ENCODE results near the gene FXYD1. TPM values are rescaled to one million over a fixed set of nuclear protein-coding genes. Genes with fewer than 3 reads are reported as not detected.

The FXYD1 gene
- polyA plus RNA-seq, 2 of the 4 experiments (the other 2 are of a cell fraction), result not detected

- DNase-seq (ENCODE audit: low read depth in 1 of 2, low spot score in 1 of 2) (no peak), ATAC-seq (no peak), FAIRE-seq (no peak)
- no peak overlapping the region for H3K27ac ChIP-seq
- CTCF ChIA-PET, result interaction anchor here (0.9 to 6.9 kb wide), 11 partner anchors 8 to 127 kb away, joined by 3 to 67 read pairs (median 6); partner anchors contain the start of genes FXYD3 and FXYD7
- POLR2A ChIA-PET, result interaction anchor here (0.5 kb wide), 1 partner anchor 69 kb away, joined by 4 read pairs; no protein-coding TSS in a partner anchor
- TF ChIP-seq RAD21 (conservative IDR thresholded peaks at IDR 0.05 in 1 of 2, IDR thresholded peaks at IDR 0.05 in 1 of 2), result no peak
- TF ChIP-seq KDM1A (IDR thresholded peaks at IDR 0.05; ENCODE audit: low read depth), result no peak
- no peak for TF ChIP-seq ZSCAN20 (CRISPR knock-in tag; IDR thresholded peaks at IDR 0.05)
- TF ChIP-seq, protein P1, sequence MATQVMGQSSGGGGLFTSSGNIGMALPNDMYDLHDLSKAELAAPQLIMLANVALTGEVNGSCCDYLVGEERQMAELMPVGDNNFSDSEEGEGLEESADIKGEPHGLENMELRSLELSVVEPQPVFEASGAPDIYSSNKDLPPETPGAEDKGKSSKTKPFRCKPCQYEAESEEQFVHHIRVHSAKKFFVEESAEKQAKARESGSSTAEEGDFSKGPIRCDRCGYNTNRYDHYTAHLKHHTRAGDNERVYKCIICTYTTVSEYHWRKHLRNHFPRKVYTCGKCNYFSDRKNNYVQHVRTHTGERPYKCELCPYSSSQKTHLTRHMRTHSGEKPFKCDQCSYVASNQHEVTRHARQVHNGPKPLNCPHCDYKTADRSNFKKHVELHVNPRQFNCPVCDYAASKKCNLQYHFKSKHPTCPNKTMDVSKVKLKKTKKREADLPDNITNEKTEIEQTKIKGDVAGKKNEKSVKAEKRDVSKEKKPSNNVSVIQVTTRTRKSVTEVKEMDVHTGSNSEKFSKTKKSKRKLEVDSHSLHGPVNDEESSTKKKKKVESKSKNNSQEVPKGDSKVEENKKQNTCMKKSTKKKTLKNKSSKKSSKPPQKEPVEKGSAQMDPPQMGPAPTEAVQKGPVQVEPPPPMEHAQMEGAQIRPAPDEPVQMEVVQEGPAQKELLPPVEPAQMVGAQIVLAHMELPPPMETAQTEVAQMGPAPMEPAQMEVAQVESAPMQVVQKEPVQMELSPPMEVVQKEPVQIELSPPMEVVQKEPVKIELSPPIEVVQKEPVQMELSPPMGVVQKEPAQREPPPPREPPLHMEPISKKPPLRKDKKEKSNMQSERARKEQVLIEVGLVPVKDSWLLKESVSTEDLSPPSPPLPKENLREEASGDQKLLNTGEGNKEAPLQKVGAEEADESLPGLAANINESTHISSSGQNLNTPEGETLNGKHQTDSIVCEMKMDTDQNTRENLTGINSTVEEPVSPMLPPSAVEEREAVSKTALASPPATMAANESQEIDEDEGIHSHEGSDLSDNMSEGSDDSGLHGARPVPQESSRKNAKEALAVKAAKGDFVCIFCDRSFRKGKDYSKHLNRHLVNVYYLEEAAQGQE (IDR thresholded peaks at IDR 0.05), result no peak
- no peak for TF ChIP-seq MAZ (IDR thresholded peaks at IDR 0.05; ENCODE audit: borderline replicate concordance, low read depth, low read length)
- TF ChIP-seq POLR2AphosphoS2 (conservative IDR thresholded peaks at IDR 0.05; ENCODE audit: low read length), result no peak
- no peak for TF ChIP-seq MAFK (IDR thresholded peaks at IDR 0.05; ENCODE audit: partially characterized antibody)
- TF ChIP-seq ZFP36 (IDR thresholded peaks at IDR 0.05; ENCODE audit: borderline replicate concordance, partially characterized antibody), result no peak
- TF ChIP-seq TP53 (CRISPR knock-in tag; IDR thresholded peaks at IDR 0.05), result no peak
- no peak for TF ChIP-seq CTCF (IDR thresholded peaks at IDR 0.05)
- no peak for TF ChIP-seq RARB (CRISPR knock-in tag; IDR thresholded peaks at IDR 0.05)
- TF ChIP-seq HOXB13 (CRISPR knock-in tag; IDR thresholded peaks at IDR 0.05; ENCODE audit: low read depth), result no peak
- H3K4me3 ChIP-seq, result no peak overlapping the region
- WGBS (ENCODE audit: missing lambda C conversion rate), result 85% methylated on average over 10 of the region's 13 CpGs
- H3K4me2 ChIP-seq, result no peak overlapping the region
- H3K9me3 ChIP-seq, result no peaks in the 10 kb centered on the region
- H3K4me1 ChIP-seq, result no peaks in the 10 kb centered on the region
These were observed 38.7 kb upstream of the FXYD1 start for GRCh38 chr19:35099897-35100275.

DNA sequence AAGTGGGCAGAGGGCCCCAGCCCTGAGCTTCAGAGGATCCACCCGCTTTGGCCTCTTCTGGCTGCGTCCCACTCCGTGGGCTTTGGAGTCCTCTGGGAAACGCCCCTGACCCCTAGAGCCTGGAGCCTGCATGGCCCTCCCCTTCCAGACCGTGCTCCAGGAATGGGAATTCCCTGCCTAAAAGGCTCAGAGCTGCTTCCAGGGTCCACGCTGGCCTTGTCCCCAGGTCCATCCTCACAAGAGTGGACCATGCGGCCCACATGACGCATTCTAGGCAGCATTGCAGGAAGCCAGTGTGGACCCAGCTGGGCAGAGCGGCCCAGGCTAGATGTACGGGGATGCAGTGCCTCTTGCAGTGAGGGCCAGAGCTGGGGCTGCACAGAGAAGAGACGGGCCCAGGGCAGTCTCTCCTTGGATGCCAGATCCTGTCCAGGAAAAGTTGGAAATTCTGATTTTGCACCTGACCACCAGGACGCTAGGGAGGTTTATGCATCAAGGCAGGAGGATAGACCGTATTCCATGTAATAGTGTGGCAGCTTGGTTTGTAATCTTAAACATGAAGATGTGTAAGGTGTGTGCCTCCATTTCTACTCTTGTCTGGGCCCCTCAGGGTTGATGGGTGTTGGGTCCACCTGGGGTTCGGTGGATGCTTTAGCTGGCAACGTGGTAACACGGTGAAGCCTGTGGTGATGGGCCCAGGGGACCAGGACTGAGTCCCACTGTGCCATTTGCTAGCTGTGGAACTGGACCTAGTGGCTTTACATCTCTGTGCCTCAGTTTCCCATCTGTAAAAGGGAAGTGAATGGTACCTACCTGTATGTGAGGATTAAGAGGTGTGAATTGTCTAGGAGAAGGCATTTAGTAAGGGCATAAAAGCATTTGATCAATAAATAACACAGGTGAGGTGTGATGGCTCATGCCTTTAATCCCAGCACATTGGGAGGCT is 37.8 kb upstream of the FXYD1 start:
- ChIA-PET CTCF (interaction anchor here (0.5 to 6.9 kb wide), 15 partner anchors 9 to 872 kb away, joined by 3 to 67 read pairs (median 4); partner anchors contain the start of genes FXYD3, FXYD7 and ZNF792), POLR2A (interaction anchor here (0.5 kb wide), 1 partner anchor 70 kb away, joined by 4 read pairs; no protein-coding TSS in a partner anchor)
- FAIRE-seq, result no peak
- Histone ChIP-seq H3K4me1 (no peaks in the 10 kb centered on the region), H3K27ac (no peak overlapping the region), H3K9me3 (no peaks in the 10 kb centered on the region), H3K4me2 (no peak overlapping the region), H3K4me3 (no peak overlapping the region)
- peak; percentile 21 to 37; a peak in 3 of 6 replicates for ATAC-seq
- 63% methylated on average over 16 of the region's 16 CpGs for WGBS (ENCODE audit: missing lambda C conversion rate)
- DNase-seq (ENCODE audit: low read depth in 1 of 2, low spot score in 1 of 2), result peak in 1 of 2 experiments; percentile 37
- TF ChIP-seq PHF8 (IDR thresholded peaks at IDR 0.05; ENCODE audit: borderline replicate concordance, low read depth) (no peak), SREBF2 (IDR thresholded peaks at IDR 0.05) (no peak), GATA3 (IDR thresholded peaks at IDR 0.05; ENCODE audit: borderline replicate concordance) (no peak), HEYL (CRISPR knock-in tag; IDR thresholded peaks at IDR 0.05) (no peak), EHMT2 (IDR thresholded peaks at IDR 0.05; ENCODE audit: low read depth) (no peak), MYC (IDR thresholded peaks at IDR 0.05; ENCODE audit: borderline replicate concordance, low read length) (no peak), FOSL2 (IDR thresholded peaks at IDR 0.05) (no peak), FOSL2 (CRISPR knock-in tag; IDR thresholded peaks at IDR 0.05) (no peak), NFE2L2 (conservative IDR thresholded peaks at IDR 0.05; ENCODE audit: low read length) (no peak), JUN (IDR thresholded peaks at IDR 0.05) (no peak), JUNB (IDR thresholded peaks at IDR 0.05) (no peak), ZSCAN20 (CRISPR knock-in tag; IDR thresholded peaks at IDR 0.05) (no peak), POLR2A (IDR thresholded peaks at IDR 0.05; ENCODE audit: low read length) (no peak), HOXB5 (CRISPR knock-in tag; IDR thresholded peaks at IDR 0.05) (no peak), BHLHE40 (IDR thresholded peaks at IDR 0.05; ENCODE audit: low read depth, low read length) (no peak), CBX2 (IDR thresholded peaks at IDR 0.05; ENCODE audit: borderline replicate concordance, low read depth) (no peak), NPAS2 (CRISPR knock-in tag; IDR thresholded peaks at IDR 0.05; ENCODE audit: borderline replicate concordance) (no peak)
- TF ChIP-seq, protein P2, sequence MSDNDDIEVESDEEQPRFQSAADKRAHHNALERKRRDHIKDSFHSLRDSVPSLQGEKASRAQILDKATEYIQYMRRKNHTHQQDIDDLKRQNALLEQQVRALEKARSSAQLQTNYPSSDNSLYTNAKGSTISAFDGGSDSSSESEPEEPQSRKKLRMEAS (IDR thresholded peaks at IDR 0.05), result no peak
- TF ChIP-seq, protein P3, sequence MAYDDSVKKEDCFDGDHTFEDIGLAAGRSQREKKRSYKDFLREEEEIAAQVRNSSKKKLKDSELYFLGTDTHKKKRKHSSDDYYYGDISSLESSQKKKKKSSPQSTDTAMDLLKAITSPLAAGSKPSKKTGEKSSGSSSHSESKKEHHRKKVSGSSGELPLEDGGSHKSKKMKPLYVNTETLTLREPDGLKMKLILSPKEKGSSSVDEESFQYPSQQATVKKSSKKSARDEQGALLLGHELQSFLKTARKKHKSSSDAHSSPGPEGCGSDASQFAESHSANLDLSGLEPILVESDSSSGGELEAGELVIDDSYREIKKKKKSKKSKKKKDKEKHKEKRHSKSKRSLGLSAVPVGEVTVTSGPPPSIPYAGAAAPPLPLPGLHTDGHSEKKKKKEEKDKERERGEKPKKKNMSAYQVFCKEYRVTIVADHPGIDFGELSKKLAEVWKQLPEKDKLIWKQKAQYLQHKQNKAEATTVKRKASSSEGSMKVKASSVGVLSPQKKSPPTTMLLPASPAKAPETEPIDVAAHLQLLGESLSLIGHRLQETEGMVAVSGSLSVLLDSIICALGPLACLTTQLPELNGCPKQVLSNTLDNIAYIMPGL (CRISPR knock-in tag; IDR thresholded peaks at IDR 0.05; ENCODE audit: borderline replicate concordance), result no peak

All from A549 (cell line).